ENCODE results near the gene RADX.
A peak's percentile ranks its signal among the peaks of the same experiment; 100 is the strongest.

RADX gene

GRCh38 chrX:106611679-106612392, at the start of gene RADX:
RADX (plus strand) TSS chrX:106611978; CDS start chrX:106612081, 103 bp downstream.
- no peak for TF ChIP-seq CTCF (conservative IDR thresholded peaks at IDR 0.05; ENCODE audit: low read depth, low read length)
- peak; percentile 52 for DNase-seq (ENCODE audit: low read depth)
- H3K4me3 ChIP-seq (ENCODE audit: low read depth, low read length) = peak within 1 kb of the TSS; percentile 59

GRCh38 chrX:106564986-106565385, 46.8 kb upstream of the RADX start:
- TF ChIP-seq CTCF (conservative IDR thresholded peaks at IDR 0.05; ENCODE audit: low read depth, low read length) = no peak
- DNase-seq (ENCODE audit: low read depth) = no peak

GRCh38 chrX:106566362-106566761, 45.4 kb upstream of the RADX start:
- TF ChIP-seq CTCF (conservative IDR thresholded peaks at IDR 0.05; ENCODE audit: low read depth, low read length) = no peak
- DNase-seq (ENCODE audit: low read depth) = no peak
- no peak overlapping the region for H3K4me3 ChIP-seq (ENCODE audit: low read depth, low read length)

More at GRCh38 chrX:106564986-106565385, 46.8 kb upstream of the RADX start:
- no peak overlapping the region for H3K4me3 ChIP-seq (ENCODE audit: low read depth, low read length)

- no peak overlapping the region for H3K4me3 ChIP-seq (ENCODE audit: low read depth, low read length)
- DNase-seq (ENCODE audit: low read depth) = no peak
Observed at GRCh38 chrX:106581856-106582255, 29.9 kb upstream of the RADX start.

GRCh38 chrX:106585478-106585877, 26.3 kb upstream of the RADX start:
- no peak for DNase-seq (ENCODE audit: low read depth)
- TF ChIP-seq CTCF (conservative IDR thresholded peaks at IDR 0.05; ENCODE audit: low read depth, low read length) = no peak
- H3K4me3 ChIP-seq (ENCODE audit: low read depth, low read length) = no peak overlapping the region

More at GRCh38 chrX:106581856-106582255, 29.9 kb upstream of the RADX start:
- TF ChIP-seq CTCF (conservative IDR thresholded peaks at IDR 0.05; ENCODE audit: low read depth, low read length) = no peak

GRCh38 chrX:106588801-106589200, 23.0 kb upstream of the RADX start:
- H3K4me3 ChIP-seq (ENCODE audit: low read depth, low read length) = no peak overlapping the region
- DNase-seq (ENCODE audit: low read depth) = no peak
- no peak for TF ChIP-seq CTCF (conservative IDR thresholded peaks at IDR 0.05; ENCODE audit: low read depth, low read length)

GRCh38 chrX:106599411-106599810, 12.4 kb upstream of the RADX start:
- no peak for DNase-seq (ENCODE audit: low read depth)
- TF ChIP-seq CTCF (conservative IDR thresholded peaks at IDR 0.05; ENCODE audit: low read depth, low read length) = no peak
- no peak overlapping the region for H3K4me3 ChIP-seq (ENCODE audit: low read depth, low read length)

All from choroid plexus epithelial cell (primary cell).